ENCODE measurements around the gene CCDC157.
A peak's percentile ranks its signal among the peaks of the same experiment; 100 is the strongest.

Gene CCDC157

GRCh38 chr22:30356449-30357235 is at the start of gene CCDC157, which contains the start of gene SF3A1:
Gene CCDC157, plus strand, starts transcription at chr22:30357007. Its CDS starts 8,994 bp downstream, at chr22:30366001.
Gene SF3A1, minus strand, starts transcription at chr22:30356894. Its CDS starts 102 bp downstream, at chr22:30356792.
- DNase-seq (ENCODE audit: low read depth in 2 of 2, low spot score in 1 of 2) = peak; percentile 72 to 76

DNA sequence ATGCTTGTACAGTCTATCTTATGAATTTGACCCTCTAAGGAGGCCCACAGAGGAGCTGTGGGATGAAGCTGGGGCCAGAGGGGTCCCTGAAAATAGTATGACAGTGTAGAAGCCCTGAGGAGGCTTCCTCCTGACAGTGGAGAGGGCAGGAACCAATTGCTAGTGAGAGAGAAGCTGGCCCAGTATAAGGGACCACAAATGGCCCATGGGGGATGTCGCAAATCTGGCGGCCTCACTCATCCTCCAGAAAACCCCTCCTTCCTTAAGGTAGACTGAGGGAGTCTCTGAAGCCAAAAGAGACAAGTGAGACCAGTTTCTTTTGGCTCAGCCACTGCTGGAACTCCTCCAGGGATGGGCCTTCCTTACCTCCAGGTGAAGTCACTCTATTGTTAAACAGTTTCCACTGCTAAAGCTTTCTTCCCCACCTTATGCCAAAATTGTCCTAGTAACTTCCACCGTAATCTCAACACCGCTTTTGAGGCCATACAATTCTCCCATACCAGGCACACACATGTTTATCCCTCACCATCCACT is 49.7 kb upstream of the CCDC157 start:
- no peak for DNase-seq (ENCODE audit: low read depth in 2 of 2, low spot score in 1 of 2)

DNA sequence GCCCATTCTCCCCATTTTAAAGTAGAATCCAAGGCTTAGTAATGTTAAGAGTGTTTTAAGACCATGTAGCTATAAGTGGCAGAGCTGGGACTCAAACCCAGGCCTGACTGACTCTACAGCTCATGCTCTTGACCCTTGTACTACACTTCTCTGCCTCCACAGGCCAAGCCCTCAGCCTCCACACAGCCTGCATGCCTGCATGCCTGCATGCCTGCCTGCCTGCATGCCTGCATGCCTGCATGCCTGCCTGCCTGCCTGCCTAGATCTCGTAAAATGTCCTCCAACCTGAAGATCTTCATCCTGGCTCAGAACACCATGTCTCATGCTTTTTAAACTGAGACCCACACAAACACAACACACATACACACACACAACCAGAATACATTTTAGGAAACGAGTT is 48.7 kb upstream of the CCDC157 start:
- no peak for DNase-seq (ENCODE audit: low read depth in 2 of 2, low spot score in 1 of 2)

- DNase-seq (ENCODE audit: low read depth in 2 of 2, low spot score in 1 of 2) = no peak
Observed at GRCh38 chr22:30308518-30309230, 48.1 kb upstream of the CCDC157 start.

DNA sequence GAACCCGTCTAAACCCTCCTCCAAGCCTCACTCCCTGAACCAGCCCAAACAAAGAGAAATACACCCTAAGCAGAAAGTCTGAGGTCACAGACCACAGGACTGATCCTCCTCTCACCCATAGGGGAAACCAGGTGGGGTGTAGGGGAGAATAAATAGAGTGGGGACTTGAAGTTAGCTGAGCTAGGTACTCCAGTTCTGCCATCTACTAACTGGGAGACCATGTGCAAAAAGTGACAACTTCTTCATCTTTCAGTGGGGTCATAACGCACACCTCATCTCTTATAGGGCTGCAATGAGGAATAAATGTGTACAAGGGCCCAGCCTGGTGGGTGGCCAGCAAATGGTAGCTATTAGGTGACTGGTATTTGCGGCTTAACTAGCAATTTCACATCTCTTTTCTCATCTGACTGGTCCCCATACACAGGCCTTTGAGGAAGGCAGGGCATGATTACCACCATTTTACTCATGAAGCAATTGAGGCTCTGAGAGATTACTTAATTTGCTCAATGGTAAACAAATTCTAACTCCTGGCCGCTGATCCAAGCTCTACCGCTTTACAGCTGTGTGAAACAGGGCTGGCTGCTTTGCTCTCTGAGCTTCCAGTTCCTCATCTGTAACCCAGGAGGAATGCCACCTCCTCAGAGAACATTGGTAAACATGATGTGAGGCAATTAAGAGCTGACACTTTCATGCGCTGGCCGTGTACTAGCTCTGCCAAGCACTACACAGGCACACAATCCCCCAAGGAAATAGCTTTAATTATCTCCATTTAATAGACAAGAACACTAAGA is 46.7 kb upstream of the CCDC157 start:
- DNase-seq (ENCODE audit: low read depth in 2 of 2, low spot score in 1 of 2) = no peak

- no peak for DNase-seq (ENCODE audit: low read depth in 2 of 2, low spot score in 1 of 2)
Observed at GRCh38 chr22:30310881-30311771, 45.7 kb upstream of the CCDC157 start.

DNA sequence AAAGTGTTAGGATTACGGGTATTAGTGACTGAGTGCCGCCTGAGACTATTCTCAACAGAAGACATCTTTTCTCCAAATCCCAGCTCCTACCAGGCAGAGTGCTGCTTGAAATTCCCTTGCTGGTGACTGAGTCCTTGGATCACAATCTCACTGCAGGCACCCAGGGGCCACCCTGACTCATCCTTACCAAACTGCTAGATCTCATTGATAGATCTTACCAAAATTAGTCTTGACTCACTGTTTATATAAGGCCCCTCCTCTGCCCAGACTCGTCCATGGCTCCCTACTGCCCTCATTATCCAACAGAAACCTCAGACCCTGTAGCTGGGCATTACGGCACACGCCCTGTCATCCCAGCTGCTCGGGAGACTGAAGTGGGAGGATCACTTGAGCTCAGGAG is 44.8 kb upstream of the CCDC157 start:
- no peak for DNase-seq (ENCODE audit: low read depth in 2 of 2, low spot score in 1 of 2)

DNA sequence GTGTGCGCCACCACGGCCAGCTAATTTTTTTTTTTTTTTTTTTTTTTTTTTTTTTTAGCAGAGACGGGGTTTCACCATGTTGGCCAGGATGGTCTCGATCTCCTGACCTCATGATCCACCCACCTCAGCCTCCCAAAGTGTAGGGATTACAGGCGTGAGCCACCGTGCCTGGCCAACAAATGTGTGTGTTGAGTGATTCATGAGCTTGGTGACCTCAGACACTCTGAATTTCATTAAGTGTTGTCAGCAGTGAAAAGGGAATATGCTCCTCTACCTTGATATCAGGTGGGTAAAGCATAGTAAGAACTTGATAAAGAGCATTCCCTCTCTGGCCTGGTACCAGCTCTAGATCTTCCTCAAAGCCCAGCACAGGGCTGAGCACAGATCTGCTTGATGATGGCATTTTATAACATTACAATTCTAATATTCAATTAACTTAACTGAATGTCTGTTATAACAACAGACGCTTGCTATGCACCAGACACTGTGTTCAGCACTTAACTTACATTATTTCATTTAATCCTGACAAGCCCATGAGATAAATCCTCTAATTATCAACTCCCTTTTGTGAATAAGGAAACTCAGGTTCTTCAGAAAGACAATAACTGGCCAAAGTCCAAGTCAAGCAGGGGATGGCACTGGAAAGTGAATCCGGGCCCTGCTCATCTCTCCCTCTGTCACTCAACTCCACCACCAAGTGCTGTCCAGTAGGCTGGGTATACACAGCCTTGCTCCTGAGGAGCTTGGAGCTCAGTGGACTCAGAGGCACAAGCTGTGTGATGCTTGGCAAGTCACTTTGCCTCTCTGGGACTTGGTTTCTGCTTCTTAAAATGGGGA is 43.1 kb upstream of the CCDC157 start:
- DNase-seq (ENCODE audit: low read depth in 2 of 2, low spot score in 1 of 2) = no peak

DNA sequence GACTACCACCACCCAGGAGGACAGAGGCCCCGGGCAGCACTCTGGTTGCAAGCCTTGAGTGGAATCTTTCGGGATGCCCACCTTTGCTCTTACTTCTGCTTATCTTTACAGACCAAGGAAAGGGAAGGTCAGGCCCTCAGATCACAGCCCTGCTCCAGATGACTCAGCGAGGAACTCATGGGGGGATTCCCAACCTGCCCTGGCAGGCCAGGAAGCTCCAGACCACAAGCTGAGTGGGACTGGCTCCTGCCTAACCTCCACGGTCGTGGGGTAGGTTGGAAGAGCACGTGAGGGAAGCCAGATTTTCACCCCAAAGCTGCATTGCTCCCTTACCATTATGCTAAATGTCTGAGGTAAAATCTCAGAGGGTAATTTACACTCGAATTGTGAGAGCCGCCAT is 41.9 kb upstream of the CCDC157 start:
- DNase-seq (ENCODE audit: low read depth in 2 of 2, low spot score in 1 of 2) = no peak

DNA sequence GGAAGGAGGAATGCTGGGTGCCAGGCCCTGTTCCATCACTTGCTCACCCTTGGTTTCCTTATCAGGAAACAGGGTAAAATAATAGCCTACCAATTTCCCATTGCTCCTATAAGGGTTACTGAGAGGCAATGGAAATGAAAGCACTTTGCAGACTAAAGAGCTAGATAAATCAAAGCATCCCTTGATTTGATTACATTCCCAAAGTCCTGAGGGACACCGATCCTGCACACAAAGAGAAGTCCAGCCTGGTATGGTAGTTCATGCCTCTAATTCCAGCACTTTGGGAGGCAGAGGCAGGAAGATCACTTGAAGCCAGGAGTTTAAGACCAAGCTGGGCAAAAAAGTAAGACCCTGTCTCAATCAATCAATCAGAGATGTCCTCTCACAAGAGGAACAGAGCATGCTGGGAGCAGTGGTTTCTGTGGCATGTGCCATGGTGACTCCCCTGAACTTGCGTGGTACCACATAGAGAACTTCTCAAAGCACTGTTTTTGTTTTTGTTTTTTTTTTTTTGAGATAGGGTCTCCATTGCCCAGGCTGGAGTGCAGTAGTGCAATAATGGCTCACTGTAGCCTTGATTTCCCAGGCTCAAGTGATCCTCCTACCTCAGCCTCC is 40.7 kb upstream of the CCDC157 start:
- DNase-seq (ENCODE audit: low read depth in 2 of 2, low spot score in 1 of 2) = no peak

GRCh38 chr22:30317778-30318177 is 39.0 kb upstream of the CCDC157 start:
- DNase-seq (ENCODE audit: low read depth in 2 of 2, low spot score in 1 of 2) = no peak

- no peak for DNase-seq (ENCODE audit: low read depth in 2 of 2, low spot score in 1 of 2)
Observed at GRCh38 chr22:30318799-30319419, 37.9 kb upstream of the CCDC157 start.

DNA sequence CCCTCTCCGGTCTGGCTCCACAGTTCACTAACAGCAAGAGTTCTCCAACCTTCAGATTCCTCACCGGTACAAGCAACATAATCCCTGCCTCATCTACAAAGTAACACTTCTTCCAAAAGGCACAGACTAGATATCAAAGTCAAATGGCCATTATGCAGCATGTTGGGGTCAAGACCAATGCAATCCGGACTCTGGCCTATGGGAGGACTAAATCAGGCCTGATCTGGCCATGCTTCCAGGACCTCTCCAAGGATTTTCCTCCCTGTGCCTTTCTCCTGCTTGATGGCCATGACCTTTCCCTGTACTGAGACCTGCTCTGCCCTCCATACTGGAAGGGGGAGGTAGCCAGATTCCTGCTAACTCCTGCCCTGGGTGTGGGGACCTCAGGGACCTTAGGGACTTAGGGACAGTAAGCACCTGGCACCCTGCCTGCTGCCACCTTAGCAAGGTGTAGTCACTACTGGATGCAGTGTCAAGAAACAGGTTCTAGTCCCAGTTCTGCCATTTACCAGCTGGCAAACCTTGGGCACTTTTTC is 36.7 kb upstream of the CCDC157 start:
- no peak for DNase-seq (ENCODE audit: low read depth in 2 of 2, low spot score in 1 of 2)

DNA sequence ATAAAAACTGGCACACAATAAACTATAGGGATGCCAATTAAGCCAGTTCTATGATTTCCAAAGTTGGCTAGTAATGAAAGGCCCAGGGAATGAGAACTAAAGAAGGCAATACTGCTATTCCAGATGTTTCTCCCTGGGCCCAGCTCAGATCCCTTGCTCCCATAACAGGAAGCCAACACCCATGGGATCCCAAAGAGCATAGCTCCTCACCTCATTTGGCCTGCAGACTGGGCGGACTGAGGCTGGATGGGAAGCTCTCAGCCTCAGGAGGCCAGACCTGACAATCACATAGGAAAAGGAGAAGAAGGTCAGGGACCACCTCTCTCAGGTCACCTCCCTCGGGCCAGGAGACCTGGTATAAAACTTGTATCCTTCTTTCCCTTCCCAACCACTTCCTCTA is 35.3 kb upstream of the CCDC157 start:
- DNase-seq (ENCODE audit: low read depth in 2 of 2, low spot score in 1 of 2) = no peak

GRCh38 chr22:30323246-30323645 is 33.6 kb upstream of the CCDC157 start:
- DNase-seq (ENCODE audit: low read depth in 2 of 2, low spot score in 1 of 2) = no peak

- DNase-seq (ENCODE audit: low read depth in 2 of 2, low spot score in 1 of 2) = no peak
Observed at GRCh38 chr22:30324014-30324730, 32.6 kb upstream of the CCDC157 start.

- DNase-seq (ENCODE audit: low read depth in 2 of 2, low spot score in 1 of 2) = no peak
Observed at GRCh38 chr22:30325065-30325720, 31.6 kb upstream of the CCDC157 start.

All from stimulated activated CD8-positive, alpha-beta memory T cell treated with anti-CD3 and anti-CD28 coated beads, Interleukin-4, amount 100 ng/mL, for 1 hour (primary cell).